ENCODE measurements around the gene SORCS2.

DNA sequence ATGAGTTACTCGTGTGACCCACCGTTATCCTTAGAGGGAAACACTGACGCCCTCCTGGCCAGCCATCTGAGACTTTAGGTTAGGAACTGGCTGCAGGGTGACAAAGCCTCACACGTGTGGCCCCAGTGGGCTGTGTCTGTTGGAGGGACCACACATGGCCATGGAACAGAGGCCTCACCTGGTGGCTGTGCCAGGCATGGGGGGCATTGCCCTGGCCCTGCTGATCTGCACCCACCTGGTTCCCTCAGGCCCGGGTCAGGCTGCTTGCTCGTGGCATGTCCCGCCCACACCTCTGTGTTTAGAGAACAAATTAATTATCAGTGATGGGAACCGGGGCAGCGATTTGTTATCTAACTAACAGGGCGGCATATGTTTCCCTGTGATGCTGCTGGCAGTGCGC, 343.3 kb downstream of the SORCS2 start:
- TF ChIP-seq GATA3 (IDR thresholded peaks at IDR 0.05; ENCODE audit: low read depth, low read length) (no peak), GATA2 (IDR thresholded peaks at IDR 0.05; ENCODE audit: low read depth, low read length) (no peak)

All from SH-SY5Y (cell line).